ENCODE measurements around the gene TEPSIN.

Gene TEPSIN

GRCh38 chr17:81197831-81198490, 40.9 kb downstream of the TEPSIN start:
- no peak for DNase-seq (ENCODE audit: low read depth)

GRCh38 chr17:81197409-81197795, 41.5 kb downstream of the TEPSIN start:
- DNase-seq (ENCODE audit: low read depth), result no peak

- DNase-seq (ENCODE audit: low read depth), result no peak
These were observed 42.1 kb downstream of the TEPSIN start for GRCh38 chr17:81196505-81197408.

- no peak for DNase-seq (ENCODE audit: low read depth)
These were observed 42.8 kb downstream of the TEPSIN start for GRCh38 chr17:81195941-81196495.

- DNase-seq (ENCODE audit: low read depth), result no peak
These were observed 43.6 kb downstream of the TEPSIN start for GRCh38 chr17:81194941-81195901.

GRCh38 chr17:81194225-81194760, 44.6 kb downstream of the TEPSIN start:
- no peak for DNase-seq (ENCODE audit: low read depth)

GRCh38 chr17:81193470-81194224, 45.2 kb downstream of the TEPSIN start:
- DNase-seq (ENCODE audit: low read depth), result no peak

GRCh38 chr17:81193051-81193410, 45.8 kb downstream of the TEPSIN start:
- no peak for DNase-seq (ENCODE audit: low read depth)

GRCh38 chr17:81192386-81193050, 46.3 kb downstream of the TEPSIN start:
- DNase-seq (ENCODE audit: low read depth), result no peak

DNA sequence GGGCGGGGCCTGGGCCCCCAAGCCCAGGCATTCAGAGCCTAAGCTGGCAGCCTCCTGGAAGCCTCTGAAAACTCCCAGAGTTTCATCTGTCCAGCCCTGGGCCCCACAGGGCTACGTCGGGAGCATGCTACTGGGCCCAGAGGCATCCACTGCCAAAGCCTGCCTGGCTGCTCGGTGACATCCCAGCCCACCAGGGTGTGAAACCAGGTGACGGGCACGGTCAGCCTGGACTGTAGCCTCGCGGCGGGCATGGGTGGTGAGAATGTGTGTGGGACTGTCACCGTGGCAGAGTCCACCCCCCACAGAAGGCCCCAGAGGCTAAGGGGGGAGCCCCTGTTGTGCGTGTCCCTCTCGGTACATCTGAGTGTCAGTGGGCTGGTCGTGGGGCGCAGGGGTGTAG, 47.2 kb downstream of the TEPSIN start:
- no peak for DNase-seq (ENCODE audit: low read depth)

DNA sequence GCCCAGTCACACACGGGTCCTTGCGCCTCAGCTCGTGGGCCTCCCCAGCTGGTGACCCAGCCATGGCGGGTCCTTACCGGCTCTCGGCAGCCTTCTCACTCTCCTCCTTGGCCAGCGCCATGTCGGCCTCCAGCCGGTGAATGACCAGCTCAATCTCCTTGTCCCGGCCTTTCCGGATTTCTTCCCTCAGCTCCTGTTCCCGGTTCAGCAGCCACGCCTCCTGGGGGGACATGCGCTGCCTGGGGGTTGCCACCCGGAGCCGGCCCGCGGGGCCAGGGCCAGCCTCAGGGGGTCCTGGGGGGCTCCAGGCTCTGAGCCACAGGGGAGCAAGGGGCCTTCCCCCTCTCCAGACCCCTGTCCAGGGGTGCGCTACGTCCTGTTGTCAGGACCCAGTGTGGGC, 47.7 kb downstream of the TEPSIN start:
- no peak for DNase-seq (ENCODE audit: low read depth)

GRCh38 chr17:81190591-81190990, 48.3 kb downstream of the TEPSIN start:
- DNase-seq (ENCODE audit: low read depth), result no peak

DNA sequence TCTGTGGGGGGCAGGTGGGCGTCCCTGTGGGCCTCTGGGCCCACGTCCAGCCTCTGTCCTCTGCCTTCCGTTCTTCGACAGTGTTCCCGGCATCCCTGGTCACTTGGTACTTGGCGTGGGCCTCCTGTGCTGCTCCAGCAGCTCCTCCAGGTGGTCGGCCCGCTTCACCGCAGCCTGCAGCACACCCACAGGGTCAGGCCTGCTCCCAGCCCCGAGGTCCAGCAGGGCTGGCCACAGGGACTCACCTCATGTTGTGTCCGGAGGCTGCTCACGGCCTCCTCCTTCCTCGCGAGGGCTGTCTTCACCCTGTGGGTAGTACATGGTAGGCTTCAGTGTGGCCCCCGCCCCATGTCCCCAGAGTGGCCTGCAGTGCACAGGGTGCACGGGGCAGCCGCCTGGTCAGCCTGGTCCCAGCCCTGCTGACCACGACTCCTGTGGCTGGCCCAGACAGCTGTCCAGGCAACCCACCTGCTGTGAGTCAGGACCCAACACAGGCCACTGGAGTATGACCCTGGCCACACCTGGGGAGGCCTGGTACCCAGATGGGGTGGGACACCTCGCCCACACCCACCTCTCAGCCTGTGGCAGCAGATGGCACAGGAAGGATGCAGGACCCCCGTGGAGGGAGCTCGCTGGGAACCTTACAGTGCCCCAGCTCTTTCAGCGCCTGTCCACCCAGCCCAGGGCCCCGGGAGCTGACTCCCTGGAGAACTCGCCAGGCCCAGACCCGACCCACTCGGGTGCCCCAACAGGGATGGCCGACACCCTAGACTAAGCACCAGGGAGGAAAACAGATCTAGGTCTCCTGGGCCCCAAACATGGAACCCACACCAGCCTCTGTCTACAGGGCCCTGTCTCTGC, 49.0 kb downstream of the TEPSIN start:
- DNase-seq (ENCODE audit: low read depth), result no peak

- no peak for DNase-seq (ENCODE audit: low read depth)
These were observed 49.8 kb downstream of the TEPSIN start for GRCh38 chr17:81189016-81189415.

DNA sequence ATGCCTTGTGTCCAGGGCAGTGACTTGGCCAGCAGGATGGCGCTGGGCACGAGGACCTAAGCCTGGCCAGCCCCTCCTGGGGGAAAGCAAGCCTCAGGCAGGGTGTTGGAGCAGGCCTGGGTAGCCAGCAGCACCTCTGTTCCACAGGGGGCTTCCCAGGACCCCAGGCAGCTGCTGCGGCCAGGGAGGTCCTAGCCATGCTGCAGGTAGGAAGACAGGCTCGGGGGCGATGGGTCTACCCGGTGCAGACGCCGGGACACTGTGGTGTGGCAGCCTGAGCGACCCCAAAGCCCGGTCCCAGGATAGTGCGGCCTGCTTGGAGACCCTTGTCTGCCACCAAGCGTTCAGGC, 50.4 kb downstream of the TEPSIN start:
- no peak for DNase-seq (ENCODE audit: low read depth)

DNA sequence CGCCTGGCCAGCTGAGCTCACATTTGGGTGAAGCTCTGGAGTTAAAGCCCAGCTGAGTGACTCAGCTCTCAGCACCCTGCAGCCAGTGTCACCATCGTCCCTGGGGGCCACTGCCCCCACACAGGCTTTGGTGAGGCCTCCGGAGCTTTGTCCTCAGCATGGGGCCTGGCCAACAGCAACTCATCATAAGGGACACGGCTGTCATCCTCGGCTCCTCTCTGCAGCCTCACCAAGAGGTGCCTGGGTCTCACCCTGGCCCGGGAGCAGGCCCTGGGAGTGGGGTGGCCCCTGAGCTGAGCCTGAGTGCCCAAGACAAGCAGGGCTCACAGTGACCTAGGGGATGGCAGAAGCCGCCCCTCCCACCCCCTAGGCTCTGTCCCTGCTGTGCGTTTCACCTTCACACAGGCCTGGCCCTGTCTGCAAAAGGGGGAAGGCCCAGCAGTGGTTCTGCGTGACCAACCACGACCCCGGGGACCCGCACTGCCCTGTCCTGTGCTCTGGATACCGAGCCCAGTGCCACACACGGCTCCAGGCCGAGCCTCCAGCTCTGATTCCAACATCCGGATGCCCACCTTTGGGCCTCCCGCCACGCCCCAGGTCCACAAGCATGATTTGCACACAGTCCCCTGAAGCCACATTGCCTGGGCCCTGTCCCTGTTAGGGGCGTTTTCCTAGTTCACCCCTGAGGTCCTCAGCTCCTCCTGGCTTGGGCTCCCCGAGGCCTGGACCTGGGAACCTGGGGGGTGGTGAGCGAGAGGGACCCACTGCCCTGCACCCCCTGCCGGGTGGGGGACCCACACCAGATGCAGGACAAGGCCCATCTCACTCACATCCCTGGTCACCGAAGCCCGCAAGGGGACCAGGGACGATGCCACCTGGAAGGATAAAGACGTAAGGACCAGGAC, 51.0 kb downstream of the TEPSIN start:
- no peak for DNase-seq (ENCODE audit: low read depth)

DNA sequence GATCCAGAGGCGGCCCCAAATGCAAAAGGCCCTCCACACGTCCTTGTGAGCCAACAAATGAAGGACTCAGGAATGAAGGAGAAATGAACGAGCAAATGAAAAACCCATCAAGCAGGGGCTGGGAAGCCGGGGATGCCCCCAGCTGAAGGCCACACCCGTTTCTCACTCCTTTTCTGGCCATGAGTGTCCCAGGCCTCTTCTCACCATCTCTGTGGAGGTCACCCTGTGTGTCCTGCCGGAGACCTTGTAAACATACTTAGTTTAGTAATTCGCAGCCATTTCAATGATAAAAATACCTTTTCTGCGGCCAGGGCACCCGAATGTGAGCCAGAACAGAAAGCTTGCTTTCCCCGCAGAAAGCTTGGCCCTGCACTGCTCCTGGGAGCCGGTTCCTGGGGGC, 51.7 kb downstream of the TEPSIN start:
- DNase-seq (ENCODE audit: low read depth), result no peak

GRCh38 chr17:81186203-81186602, 52.7 kb downstream of the TEPSIN start:
- DNase-seq (ENCODE audit: low read depth), result no peak

DNA sequence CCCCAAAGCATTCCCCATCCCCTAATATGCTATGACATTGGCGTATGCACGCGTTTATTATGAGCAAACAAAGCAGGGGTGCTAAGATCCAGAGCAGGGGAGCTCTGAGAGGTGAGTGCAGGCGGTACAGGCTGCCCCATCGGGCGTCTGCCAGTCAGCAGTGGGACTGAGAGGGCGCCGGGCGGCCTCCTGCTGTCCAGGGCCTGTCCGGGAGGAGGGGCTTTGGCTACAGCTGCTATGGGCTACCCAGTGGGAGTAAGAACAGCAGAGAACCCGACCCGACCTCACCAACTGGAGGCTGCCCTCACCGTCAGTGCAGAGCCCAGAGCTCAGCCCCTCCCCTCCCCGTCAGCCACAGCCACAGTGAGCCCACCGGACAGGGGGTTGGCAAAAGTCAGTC, 54.3 kb downstream of the TEPSIN start:
- no peak for DNase-seq (ENCODE audit: low read depth)

Measured in stromal cell of bone marrow (primary cell).